MM.1S (cell line): ENCODE measurements around the gene GAS2L2.

Experiments
- DNase-seq: peaks from one replicate; pipeline ENCODE4 v3.0.0-alpha.2; 2015
- H2AFZ ChIP-seq: fragments of 300-600 bp; sonication (generic); 2 replicates; pipeline ENCODE4 v1.6.0; 2016; ENCODE audit warnings: antibody characterized with exemption, low read length
- H3F3A ChIP-seq: fragments of 300-600 bp; sonication (generic); 2 replicates; pipeline ENCODE4 v1.6.1; 2016; ENCODE audit warnings: mild to moderate bottlenecking, antibody characterized with exemption, low read length, moderate library complexity, mixed read lengths; ENCODE audit not compliant: insufficient read depth
- H3K27ac ChIP-seq: fragments of 300-600 bp; sonication (generic); 2 replicates; pipeline ENCODE4 v1.5.1; 2016; ENCODE audit warnings: mild to moderate bottlenecking, low read length
- H3K27me3 ChIP-seq: fragments of 300-600 bp; sonication (generic); replicated peaks from 2 replicates; pipeline ENCODE4 v1.6.0; 2016; ENCODE audit warnings: low read length; ENCODE audit not compliant: insufficient read depth
- H3K36me3 ChIP-seq: fragments of 300-600 bp; sonication (generic); replicated peaks from 2 replicates; pipeline ENCODE4 v1.6.1; 2016; ENCODE audit warnings: mild to moderate bottlenecking, low read length, mixed read lengths; ENCODE audit not compliant: insufficient read depth
- H3K4me1 ChIP-seq: fragments of 300-600 bp; sonication (generic); 2 replicates; pipeline ENCODE4 v1.6.1; 2016; ENCODE audit warnings: low read length, mixed read lengths
- H3K4me2 ChIP-seq: fragments of 300-600 bp; sonication (generic); 2 replicates; pipeline ENCODE4 v1.6.0; 2016; ENCODE audit warnings: low read depth, low read length
- H3K4me3 ChIP-seq: fragments of 300-600 bp; sonication (generic); 2 replicates; pipeline ENCODE4 v1.5.1; 2016; ENCODE audit warnings: low read length, mixed read lengths
- H3K79me2 ChIP-seq: fragments of 300-600 bp; sonication (generic); 2 replicates; pipeline ENCODE4 v1.6.1; 2016; ENCODE audit warnings: mixed run types, low read length, mixed read lengths
- H3K9ac ChIP-seq: fragments of 300-600 bp; sonication (generic); 2 replicates; pipeline ENCODE4 v1.6.1; 2016; ENCODE audit warnings: low read length, mixed read lengths
- H3K9me2 ChIP-seq: fragments of 300-600 bp; sonication (generic); replicated peaks from 2 replicates; pipeline ENCODE4 v1.6.1; 2016; ENCODE audit warnings: mild to moderate bottlenecking, low read length, mixed read lengths; ENCODE audit not compliant: insufficient read depth
- H3K9me3 ChIP-seq: fragments of 300-600 bp; sonication (generic); replicated peaks from 2 replicates; pipeline ENCODE4 v1.6.1; 2016; ENCODE audit warnings: mild to moderate bottlenecking, low read length, mixed read lengths; ENCODE audit not compliant: insufficient read depth
- H4K20me1 ChIP-seq: fragments of 300-600 bp; sonication (generic); 2 replicates; pipeline ENCODE4 v1.6.1; 2016; ENCODE audit warnings: mild to moderate bottlenecking, low read length, moderate library complexity, mixed read lengths; ENCODE audit not compliant: insufficient read depth
- EZH2 ChIP-seq: fragments of 300-600 bp; sonication (generic); optimal IDR thresholded peaks from 2 replicates; pipeline ENCODE3; 2017; ENCODE audit warnings: low read depth, mild to moderate bottlenecking, antibody characterized with exemption, low read length, mixed read lengths
- EZH2phosphoT487 ChIP-seq: fragments of 300-600 bp; sonication (generic); IDR thresholded peaks from 2 replicates; pipeline ENCODE4 v1.6.1; 2018; ENCODE audit warnings: antibody characterized with exemption, low read length
- TF ChIP-seq, protein P1 (sequence below): fragments of 300-600 bp; sonication (generic); IDR thresholded peaks from 2 replicates; pipeline ENCODE4 v1.5.1; 2016; ENCODE audit warnings: antibody characterized with exemption, low read length, mixed read lengths

GAS2L2 gene

GRCh38 chr17:35765756-35766488, 12.9 kb upstream of the GAS2L2 start:
- Histone ChIP-seq H3K9ac (no peak overlapping the region), H3K27ac (no peak overlapping the region), H3K4me3 (no peak overlapping the region), H3K4me2 (no peak overlapping the region), H3K79me2 (no peaks in the 10 kb centered on the region), H4K20me1 (no peaks in the 10 kb centered on the region), H3K36me3 (no peaks in the 10 kb centered on the region), H2AFZ (no peak overlapping the region), H3F3A (no peaks in the 10 kb centered on the region), H3K9me2 (no peaks in the 10 kb centered on the region), H3K9me3 (no peaks in the 10 kb centered on the region), H3K4me1 (no peaks in the 10 kb centered on the region), H3K27me3 (peaks cover 12% of the 10 kb centered on the region; the same call in 1 of the 2 replicates)
- TF ChIP-seq, protein P1, sequence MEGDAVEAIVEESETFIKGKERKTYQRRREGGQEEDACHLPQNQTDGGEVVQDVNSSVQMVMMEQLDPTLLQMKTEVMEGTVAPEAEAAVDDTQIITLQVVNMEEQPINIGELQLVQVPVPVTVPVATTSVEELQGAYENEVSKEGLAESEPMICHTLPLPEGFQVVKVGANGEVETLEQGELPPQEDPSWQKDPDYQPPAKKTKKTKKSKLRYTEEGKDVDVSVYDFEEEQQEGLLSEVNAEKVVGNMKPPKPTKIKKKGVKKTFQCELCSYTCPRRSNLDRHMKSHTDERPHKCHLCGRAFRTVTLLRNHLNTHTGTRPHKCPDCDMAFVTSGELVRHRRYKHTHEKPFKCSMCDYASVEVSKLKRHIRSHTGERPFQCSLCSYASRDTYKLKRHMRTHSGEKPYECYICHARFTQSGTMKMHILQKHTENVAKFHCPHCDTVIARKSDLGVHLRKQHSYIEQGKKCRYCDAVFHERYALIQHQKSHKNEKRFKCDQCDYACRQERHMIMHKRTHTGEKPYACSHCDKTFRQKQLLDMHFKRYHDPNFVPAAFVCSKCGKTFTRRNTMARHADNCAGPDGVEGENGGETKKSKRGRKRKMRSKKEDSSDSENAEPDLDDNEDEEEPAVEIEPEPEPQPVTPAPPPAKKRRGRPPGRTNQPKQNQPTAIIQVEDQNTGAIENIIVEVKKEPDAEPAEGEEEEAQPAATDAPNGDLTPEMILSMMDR: no peak
- TF ChIP-seq EZH2 (no peak), EZH2phosphoT487 (no peak)
- no peak for DNase-seq

DNA sequence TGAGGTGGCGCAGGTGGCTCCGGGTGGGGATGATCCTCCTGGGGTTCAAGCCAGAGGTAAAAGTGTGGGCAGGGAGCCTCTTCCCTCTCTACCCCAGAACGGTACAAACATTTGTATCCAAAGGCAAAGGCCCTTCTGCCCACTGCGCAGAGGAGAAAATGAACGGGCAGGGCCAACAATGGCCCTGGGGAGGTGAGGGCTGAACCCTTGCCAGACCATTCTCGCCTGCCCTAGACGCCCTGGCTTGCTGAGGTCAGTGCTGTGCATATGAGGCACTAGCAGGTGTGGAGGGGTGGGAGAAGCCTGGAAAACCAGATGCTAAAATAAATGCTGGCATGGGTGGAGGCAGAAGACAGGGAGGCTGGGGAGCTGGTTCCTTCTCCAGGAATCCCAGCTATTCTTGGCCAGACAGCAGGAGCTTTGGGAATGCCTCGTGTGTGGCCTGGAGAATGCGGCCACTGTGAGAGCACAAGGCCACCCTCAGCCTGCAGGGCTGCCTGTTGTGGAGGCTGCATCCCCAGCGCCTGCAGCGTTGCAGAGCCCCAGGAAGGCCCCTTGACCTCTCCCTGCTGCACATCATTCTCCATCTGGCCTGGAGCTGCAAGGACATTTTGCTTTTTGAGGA, 12.2 kb upstream of the GAS2L2 start:
- H3K4me2 ChIP-seq: peak overlapping the region; percentile 98
- H3K9me2 ChIP-seq: no peaks in the 10 kb centered on the region

DNA sequence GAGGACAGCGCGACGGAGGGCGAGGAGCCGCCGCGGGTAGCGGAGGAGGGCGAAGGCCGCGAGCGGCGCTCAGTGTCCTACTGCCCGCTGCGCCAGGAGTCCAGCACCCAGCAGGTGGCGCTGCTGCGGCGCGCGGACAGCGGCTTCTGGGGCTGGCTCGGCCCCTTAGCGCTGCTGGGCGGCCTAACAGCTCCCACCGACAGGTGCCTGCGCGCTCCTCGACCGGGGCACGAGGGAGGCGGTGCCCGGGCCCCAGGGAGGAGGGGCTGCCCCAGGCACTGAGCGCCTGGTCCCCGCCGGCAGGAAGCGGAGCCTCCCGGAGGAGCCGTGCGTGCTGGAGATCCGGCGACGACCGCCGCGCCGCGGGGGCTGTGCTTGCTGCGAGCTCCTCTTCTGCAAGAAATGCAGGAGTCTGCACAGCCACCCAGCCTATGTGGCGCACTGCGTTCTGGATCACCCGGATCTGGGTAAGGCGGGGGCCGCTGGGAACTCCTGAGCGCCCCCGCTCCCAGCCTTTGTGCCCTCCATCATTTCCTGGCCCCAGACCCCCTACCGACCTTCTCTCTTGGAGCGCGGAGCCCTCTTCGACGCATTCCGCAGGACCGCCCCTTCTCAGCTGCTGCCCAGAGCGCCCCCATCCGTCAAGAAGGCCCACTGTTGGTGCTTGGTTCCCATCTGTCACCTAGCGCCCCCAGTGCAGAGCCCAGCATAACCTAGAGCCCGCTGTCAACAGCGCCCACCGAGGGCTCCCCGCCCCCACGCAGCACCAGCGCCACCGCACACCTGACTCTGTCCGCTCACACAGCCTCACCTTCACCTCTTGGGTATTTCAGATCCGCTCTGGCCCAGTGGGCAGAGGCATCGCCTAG, 11.3 kb upstream of the GAS2L2 start:
- Histone ChIP-seq H3K27me3 (peaks cover 12% of the 10 kb centered on the region; the same call in 1 of the 2 replicates), H3K4me2 (peak overlapping the region; percentile 98), H3K79me2 (no peaks in the 10 kb centered on the region), H3K9ac (peak overlapping the region; percentile 31), H3F3A (no peaks in the 10 kb centered on the region), H3K4me3 (peak overlapping the region; percentile 73), H4K20me1 (no peaks in the 10 kb centered on the region), H3K36me3 (no peaks in the 10 kb centered on the region), H3K4me1 (no peaks in the 10 kb centered on the region), H3K9me3 (no peaks in the 10 kb centered on the region), H3K9me2 (no peaks in the 10 kb centered on the region), H2AFZ (peak overlapping the region; percentile 91), H3K27ac (no peak overlapping the region)
- DNase-seq: peak; percentile 95
- TF ChIP-seq, protein P1: peak; percentile 78
- no peak for TF ChIP-seq EZH2

More for the DNA sequence above, 12.2 kb upstream of the GAS2L2 start:
- Histone ChIP-seq H3F3A (no peaks in the 10 kb centered on the region), H3K36me3 (no peaks in the 10 kb centered on the region), H3K4me1 (no peaks in the 10 kb centered on the region), H3K27me3 (peaks cover 12% of the 10 kb centered on the region; the same call in 1 of the 2 replicates), H2AFZ (peak overlapping the region; percentile 91; the same call in 1 of the 2 replicates), H3K9me3 (no peaks in the 10 kb centered on the region), H3K9ac (no peak overlapping the region), H4K20me1 (no peaks in the 10 kb centered on the region), H3K4me3 (peak overlapping the region; percentile 73; the same call in 1 of the 2 replicates), H3K79me2 (no peaks in the 10 kb centered on the region), H3K27ac (no peak overlapping the region)
- TF ChIP-seq EZH2 (no peak), EZH2phosphoT487 (no peak)
- TF ChIP-seq, protein P1: no peak
- DNase-seq: no peak
